ENCODE measurements around the gene IFNL4. TPM values are rescaled to one million over a fixed set of nuclear protein-coding genes. Genes with fewer than 3 reads are reported as not detected.

The IFNL4 gene
- total and polyA plus RNA-seq, 2 donors (not counting 3 experiments of a cell fraction or from before 2014, with no cell fraction given) = not detected

GRCh38 chr19:39240421-39240820 is 8.2 kb downstream of the IFNL4 start:
- no peak overlapping the region for H2AFZ ChIP-seq (ENCODE audit: low read depth, low read length)
- no peaks in the 10 kb centered on the region for H4K20me1 ChIP-seq (replicated peaks; ENCODE audit: control insufficient read depth, extremely low read depth, insufficient read depth, low read length)
- ChIA-PET CTCF (interaction anchor here (1.0 kb wide), 1 partner anchor 21 kb away, joined by 3 read pairs; no protein-coding TSS in a partner anchor), POLR2A (no interaction called here)
- H3K27me3 ChIP-seq (ENCODE audit: control insufficient read depth in 2 of 2, insufficient read depth in 2 of 2, low read length in 2 of 2) = no peaks in the 10 kb centered on the region
- H3K9ac ChIP-seq (replicated peaks; ENCODE audit: extremely low read depth, insufficient read depth, low read length) = no peak overlapping the region
- H3K4me3 ChIP-seq (replicated peaks in 1 of 3; ENCODE audit: insufficient read depth in 1 of 3, low read depth in 1 of 3, low read length in 3 of 3) = no peak overlapping the region
- H3K36me3 ChIP-seq (ENCODE audit: control insufficient read depth in 2 of 2, extremely low read depth in 1 of 2, insufficient read depth in 2 of 2, low read length in 2 of 2) = no peaks in the 10 kb centered on the region
- H3K9me3 ChIP-seq (replicated peaks; ENCODE audit: control insufficient read depth, insufficient read depth, low read length) = no peaks in the 10 kb centered on the region
- dilution Hi-C loops (cut with MboI; ENCODE audit: extremely low pct_ligation_motif_present, low sequenced_read_pairs) = no loop called here
- no peaks in the 10 kb centered on the region for H3K9me1 ChIP-seq (replicated peaks; ENCODE audit: control insufficient read depth, extremely low read depth, insufficient read depth, low read length)
- BruUV-seq (replicated peaks) = no TSS peak
- no peaks in the 10 kb centered on the region for H3K79me2 ChIP-seq (ENCODE audit: control insufficient read depth, insufficient read depth, low read length)
- no peak overlapping the region for H3K27ac ChIP-seq (ENCODE audit: insufficient read depth, low read depth, low read length)
- DNase-seq (ENCODE audit: low read depth, low spot score) (no peak), FAIRE-seq (no peak)
- no peak overlapping the region for H3K4me2 ChIP-seq (ENCODE audit: insufficient read depth, low read length)
- no peaks in the 10 kb centered on the region for H3K4me1 ChIP-seq (ENCODE audit: control insufficient read depth, extremely low read depth, insufficient read depth, low read length)
- TF ChIP-seq GATA2 (IDR thresholded peaks at IDR 0.05; ENCODE audit: insufficient read depth, insufficient read length, low read depth, low read length) = no peak
- no peak for TF ChIP-seq POLR2A (IDR thresholded peaks at IDR 0.05; ENCODE audit: low read depth, low read length)
- TF ChIP-seq JUN (IDR thresholded peaks at IDR 0.05; ENCODE audit: borderline replicate concordance, insufficient read depth, insufficient read length, low read depth) = no peak
- TF ChIP-seq FOS (IDR thresholded peaks at IDR 0.05; ENCODE audit: borderline replicate concordance, insufficient read depth, low read length) = no peak
- TF ChIP-seq CTCF (IDR thresholded peaks at IDR 0.05; ENCODE audit: extremely low read depth in 1 of 2, insufficient read depth in 1 of 2, low read depth in 1 of 2, low read length in 2 of 2) = no peak
- no peak for TF ChIP-seq POLR2AphosphoS5 (IDR thresholded peaks at IDR 0.05; ENCODE audit: insufficient read depth, low read depth, low read length)
- TF ChIP-seq EZH2 (IDR thresholded peaks at IDR 0.05; ENCODE audit: borderline replicate concordance, low read depth, low read length, severe bottlenecking) = no peak
- no peak for TF ChIP-seq MAX (IDR thresholded peaks at IDR 0.05; ENCODE audit: insufficient read depth, insufficient read length)
- TF ChIP-seq MYC (IDR thresholded peaks at IDR 0.05; ENCODE audit: low read depth, low read length) = no peak
- intact Hi-C loops (cut with micrococcal nuclease) = no loop called here

Measured in endothelial cell of umbilical vein (primary cell).